Tibial nerve (tissue), 4 donors: Measurements from ENCODE around the gene MRPL20.

Source experiments
- EP300 ChIP-seq, 2 donors: sonication (generic); formaldehyde crosslinking; IDR thresholded peaks; one replicate each; pipeline ENCODE4 v1.6.1; 2017; ENCODE audit warnings: antibody characterized with exemption in 2 of 2, mild to moderate bottlenecking in 1 of 2
- POLR2A ChIP-seq, 2 donors: fragments of 450-650 bp; IDR thresholded peaks; one replicate each; pipeline ENCODE4 v1.6.1; 2017; ENCODE audit warnings: antibody characterized with exemption in 2 of 2, mild to moderate bottlenecking in 2 of 2, moderate library complexity in 2 of 2
- TF ChIP-seq, protein P1 (sequence below), 5 experiments: fragments of 200-600 bp in 3 of 5; fragments of 450-650 bp in 2 of 5; sonication (generic) in 3 of 5; IDR thresholded peaks; one replicate each; pipeline ENCODE4 v1.5.1; 2016 to 2019; ENCODE audit warnings: antibody characterized with exemption in 5 of 5, mild to moderate bottlenecking in 3 of 5, moderate library complexity in 2 of 5

DNA sequence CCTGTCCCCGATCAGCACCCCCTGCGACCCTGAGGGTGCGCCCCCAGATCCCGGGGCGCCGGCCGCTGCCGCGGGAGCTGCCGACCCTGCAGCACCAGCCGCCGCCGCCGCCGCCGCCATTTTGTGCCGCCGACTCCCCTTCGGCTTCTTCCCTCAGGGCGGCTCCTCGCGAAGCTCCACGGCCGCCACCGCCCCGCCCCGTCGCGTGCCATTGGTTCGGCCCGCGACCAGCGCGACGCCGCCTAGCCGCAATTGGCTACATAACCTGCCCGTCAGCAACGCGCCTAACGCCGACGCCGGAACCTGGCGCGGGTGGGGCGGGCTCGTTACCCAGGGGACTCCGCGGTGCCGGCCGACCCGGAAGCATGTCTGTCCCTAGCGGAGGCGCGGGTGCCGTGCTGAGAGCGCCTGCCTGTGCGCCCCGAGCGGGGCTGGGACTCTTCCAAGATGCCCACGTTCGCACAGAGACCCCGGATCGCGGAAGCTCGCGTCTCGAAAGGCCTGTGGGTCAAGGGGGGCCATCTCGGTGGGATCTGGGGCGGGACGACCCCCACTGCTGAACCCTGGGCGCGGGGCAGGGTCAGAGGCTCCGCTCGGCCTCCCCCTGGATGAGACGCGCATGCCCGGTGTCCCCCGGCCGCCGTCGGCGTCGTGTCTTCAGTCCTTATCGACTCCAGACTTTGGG, 7.8 kb downstream of the MRPL20 start, which contains the start of gene CCNL2:
- TF ChIP-seq, protein P1, sequence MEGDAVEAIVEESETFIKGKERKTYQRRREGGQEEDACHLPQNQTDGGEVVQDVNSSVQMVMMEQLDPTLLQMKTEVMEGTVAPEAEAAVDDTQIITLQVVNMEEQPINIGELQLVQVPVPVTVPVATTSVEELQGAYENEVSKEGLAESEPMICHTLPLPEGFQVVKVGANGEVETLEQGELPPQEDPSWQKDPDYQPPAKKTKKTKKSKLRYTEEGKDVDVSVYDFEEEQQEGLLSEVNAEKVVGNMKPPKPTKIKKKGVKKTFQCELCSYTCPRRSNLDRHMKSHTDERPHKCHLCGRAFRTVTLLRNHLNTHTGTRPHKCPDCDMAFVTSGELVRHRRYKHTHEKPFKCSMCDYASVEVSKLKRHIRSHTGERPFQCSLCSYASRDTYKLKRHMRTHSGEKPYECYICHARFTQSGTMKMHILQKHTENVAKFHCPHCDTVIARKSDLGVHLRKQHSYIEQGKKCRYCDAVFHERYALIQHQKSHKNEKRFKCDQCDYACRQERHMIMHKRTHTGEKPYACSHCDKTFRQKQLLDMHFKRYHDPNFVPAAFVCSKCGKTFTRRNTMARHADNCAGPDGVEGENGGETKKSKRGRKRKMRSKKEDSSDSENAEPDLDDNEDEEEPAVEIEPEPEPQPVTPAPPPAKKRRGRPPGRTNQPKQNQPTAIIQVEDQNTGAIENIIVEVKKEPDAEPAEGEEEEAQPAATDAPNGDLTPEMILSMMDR (IDR thresholded peaks at IDR 0.05), result peak; percentile 55 to 93 (median 72)
- TF ChIP-seq POLR2A (IDR thresholded peaks at IDR 0.05), result peak in 1 of 2 donors; percentile 60
- peak; percentile 58 to 89 for TF ChIP-seq EP300 (IDR thresholded peaks at IDR 0.05)
